M059J (cell line): Measurements from ENCODE around the gene POLR2A. TPM values are rescaled to one million over a fixed set of nuclear protein-coding genes. Genes with fewer than 3 reads are reported as not detected.

ENCODE experiments used
- DNase-seq: peaks from one replicate; pipeline ENCODE4 v3.0.0-alpha.2; 2012; ENCODE audit warnings: low read depth
- total RNA-seq: library from RNA; depleted of rRNA; stranded (reverse); fragments of >200 nt; shearing (Covaris generic); gene quantifications from 2 replicates; pipeline ENCODE4 v1.2.3, GENCODE V29; 2014

Gene POLR2A
- total RNA-seq, 1 experiment from 2014 or later = 26.1 TPM

GRCh38 chr17:7502987-7503386, 18.8 kb downstream of the POLR2A start:
- no peak for DNase-seq

- no peak for DNase-seq
Measured at GRCh38 chr17:7503521-7503920, 19.4 kb downstream of the POLR2A start.

DNA sequence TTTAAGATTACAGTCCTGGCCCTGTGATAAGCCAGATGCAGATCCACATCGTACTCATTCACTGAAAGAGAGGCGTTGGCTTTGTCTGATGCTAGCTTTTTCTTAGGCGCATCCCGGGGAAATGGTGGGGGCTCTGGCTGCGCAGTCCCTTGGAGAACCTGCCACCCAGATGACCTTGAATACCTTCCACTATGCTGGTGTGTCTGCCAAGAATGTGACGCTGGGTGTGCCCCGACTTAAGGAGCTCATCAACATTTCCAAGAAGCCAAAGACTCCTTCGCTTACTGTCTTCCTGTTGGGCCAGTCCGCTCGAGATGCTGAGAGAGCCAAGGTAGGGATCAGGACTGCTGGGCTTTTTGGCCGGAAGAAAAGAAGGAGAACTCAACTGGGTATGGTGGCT, 24.0 kb downstream of the POLR2A start:
- no peak for DNase-seq

DNA sequence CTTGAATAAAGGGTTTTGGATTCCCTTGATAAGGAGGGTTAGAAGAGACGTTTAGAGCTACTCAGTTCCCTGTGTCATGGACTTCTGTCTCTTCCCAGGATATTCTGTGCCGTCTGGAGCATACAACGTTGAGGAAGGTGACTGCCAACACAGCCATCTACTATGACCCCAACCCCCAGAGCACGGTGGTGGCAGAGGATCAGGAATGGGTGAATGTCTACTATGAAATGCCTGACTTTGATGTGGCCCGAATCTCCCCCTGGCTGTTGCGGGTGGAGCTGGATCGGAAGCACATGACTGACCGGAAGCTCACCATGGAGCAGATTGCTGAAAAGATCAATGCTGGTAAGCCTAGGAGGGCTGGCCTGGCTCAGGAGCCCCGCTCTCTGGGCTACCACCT, 24.7 kb downstream of the POLR2A start:
- no peak for DNase-seq

DNA sequence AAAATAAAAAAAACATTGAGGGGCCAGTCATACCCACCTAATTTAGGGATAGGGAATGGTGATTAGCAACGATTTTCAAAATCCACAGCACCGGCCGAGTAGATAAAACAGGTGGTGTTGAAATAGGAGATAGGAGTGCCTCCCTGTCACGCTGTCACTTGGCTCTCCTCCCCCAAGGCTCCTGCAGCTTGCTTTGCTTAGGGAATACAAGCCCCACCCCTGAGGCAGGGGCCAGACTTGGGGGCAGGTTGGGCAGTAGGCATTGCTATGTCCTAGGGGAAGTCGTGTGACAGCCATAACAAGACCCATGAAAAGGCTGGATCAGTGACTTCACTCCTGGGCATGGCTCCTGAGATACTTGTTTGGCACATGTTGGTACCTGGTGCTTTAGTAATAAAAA, 25.8 kb downstream of the POLR2A start:
- DNase-seq = no peak

- DNase-seq = no peak
Measured at GRCh38 chr17:7511108-7511507, 26.9 kb downstream of the POLR2A start.

GRCh38 chr17:7512105-7512504, 27.9 kb downstream of the POLR2A start:
- DNase-seq = no peak

- no peak for DNase-seq
Measured at GRCh38 chr17:7512824-7513540, 28.8 kb downstream of the POLR2A start.

DNA sequence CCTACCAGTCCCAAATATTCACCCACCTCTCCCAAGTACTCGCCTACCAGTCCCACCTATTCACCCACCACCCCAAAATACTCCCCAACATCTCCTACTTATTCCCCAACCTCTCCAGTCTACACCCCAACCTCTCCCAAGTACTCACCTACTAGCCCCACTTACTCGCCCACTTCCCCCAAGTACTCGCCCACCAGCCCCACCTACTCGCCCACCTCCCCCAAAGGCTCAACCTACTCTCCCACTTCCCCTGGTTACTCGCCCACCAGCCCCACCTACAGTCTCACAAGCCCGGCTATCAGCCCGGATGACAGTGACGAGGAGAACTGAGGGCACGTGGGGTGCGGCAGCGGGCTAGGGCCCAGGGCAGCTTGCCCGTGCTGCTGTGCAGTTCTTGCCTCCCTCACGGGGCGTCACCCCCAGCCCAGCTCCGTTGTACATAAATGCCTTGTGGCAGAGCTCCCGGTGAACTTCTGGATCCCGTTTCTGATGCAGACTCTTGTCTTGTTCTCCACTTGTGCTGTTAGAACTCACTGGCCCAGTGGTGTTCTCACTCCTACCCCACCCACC, 29.8 kb downstream of the POLR2A start:
- no peak for DNase-seq

DNA sequence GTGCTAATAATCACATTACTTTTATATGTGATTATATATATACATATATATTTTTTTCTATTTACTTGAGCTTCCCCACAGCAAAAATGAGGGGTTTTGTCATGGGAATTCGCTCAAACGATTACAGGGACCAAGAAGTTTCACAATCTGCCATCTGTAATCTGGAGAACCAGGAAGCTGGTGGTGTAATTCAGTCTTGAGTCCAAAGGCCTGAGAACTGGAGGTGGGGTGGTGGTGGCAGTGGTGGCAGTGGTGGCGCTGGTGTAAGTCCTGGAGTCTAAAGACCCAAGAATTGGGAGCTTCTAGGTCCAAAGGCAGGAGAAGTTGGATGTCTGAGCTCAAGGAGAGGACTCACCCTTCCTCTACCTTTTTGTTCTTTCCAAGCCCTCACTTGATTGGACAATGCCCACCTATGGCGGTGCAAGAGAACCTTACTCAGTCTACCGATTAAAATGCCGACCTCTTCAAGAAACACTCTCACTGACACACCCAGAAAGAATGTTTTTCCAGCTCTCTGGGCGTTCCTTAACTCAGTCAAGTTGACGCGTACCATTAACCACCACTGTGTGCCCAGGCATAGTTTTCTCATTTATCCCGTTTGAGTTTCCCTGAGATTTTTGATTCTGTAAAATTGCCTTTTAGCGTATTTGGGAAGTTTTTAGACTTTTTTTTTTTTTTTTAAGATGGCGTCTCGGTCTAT, 31.9 kb downstream of the POLR2A start:
- DNase-seq = no peak

DNA sequence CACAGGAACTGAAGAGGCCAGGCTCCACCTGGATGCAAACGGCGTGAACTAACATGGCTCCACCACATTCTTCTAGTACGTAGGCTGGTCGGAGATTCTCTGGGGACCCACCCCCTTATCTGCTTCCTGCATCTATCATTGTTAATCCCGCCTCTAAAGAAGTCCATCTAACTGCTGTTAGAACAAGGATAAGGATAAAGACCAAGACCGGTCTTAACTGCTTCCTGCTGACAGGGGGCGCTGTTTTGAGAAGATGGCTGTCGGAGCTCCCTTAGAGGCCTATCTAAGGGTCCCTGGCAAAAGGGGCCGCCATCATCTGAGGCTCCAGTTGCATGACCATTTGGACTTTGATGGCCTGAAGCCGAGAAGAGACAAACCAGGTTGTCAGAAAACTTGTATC, 38.9 kb downstream of the POLR2A start:
- no peak for DNase-seq

- no peak for DNase-seq
Measured at GRCh38 chr17:7528842-7529241, 44.7 kb downstream of the POLR2A start.

DNA sequence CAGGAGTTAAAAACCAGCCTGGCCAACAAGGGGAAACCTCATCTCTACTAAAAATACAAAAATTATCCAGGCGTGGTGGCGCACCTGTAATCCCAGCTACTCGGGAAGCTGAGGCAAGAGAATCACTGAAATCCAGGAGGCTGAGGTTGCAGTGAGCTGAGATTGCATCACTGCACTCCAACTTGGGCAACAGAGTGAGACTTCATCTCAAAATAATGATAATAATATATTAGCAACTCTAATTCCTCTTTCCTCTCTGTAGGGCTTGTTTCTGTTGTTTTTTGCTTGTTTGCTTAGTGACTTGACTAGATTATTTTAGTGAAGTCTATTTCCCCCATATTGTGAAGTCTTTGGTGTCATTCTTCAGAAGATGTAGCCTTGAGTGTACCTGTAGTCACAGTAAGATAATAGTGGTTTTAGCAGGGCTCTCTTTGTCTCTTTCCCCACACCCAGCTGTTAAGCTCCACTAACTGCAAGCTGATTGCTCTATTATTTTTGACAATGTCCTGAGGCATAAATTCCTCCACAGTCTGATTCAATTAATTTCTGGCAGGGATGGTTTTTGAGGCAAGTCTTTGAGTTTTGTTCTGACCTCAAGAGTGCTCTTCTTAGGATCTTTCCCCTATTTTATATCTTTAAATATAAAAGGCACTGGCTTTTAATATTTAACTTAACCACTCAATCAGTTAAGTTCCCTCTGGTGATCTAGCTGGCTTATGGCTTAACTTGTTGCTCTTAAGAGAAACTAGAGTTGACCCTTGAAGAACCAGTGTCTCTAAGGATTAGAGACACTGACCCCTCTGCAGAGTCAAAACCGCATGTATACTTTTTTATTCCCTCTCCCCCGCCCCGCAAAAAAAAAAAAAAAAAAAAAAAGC, 46.1 kb downstream of the POLR2A start:
- no peak for DNase-seq

- DNase-seq = no peak
Measured at GRCh38 chr17:7538050-7538449, 53.9 kb downstream of the POLR2A start.

- DNase-seq = peak; percentile 25
Measured at GRCh38 chr17:7538891-7539545, 54.9 kb downstream of the POLR2A start.

GRCh38 chr17:7541074-7541621, 57.0 kb downstream of the POLR2A start:
- DNase-seq = no peak

DNA sequence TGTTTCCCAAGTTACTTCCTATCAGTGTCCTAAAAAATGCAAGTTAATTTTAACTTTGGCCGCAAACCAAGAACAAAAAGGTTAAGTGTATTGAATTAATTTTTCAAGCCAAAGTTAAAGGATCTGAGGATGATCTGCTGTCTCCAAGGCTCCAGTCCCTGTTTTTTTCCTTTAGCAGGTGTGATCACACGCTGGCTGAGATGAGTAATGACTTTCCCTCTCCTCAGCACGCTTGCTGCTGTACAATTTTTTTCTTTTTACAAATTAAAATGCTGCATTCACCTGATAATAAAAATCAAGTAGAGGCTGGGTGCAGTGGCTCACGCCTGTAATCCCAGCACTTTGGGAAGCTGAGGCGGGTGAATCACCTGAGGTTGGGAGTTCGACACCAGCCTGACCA, 60.7 kb downstream of the POLR2A start:
- DNase-seq = no peak

GRCh38 chr17:7548585-7549400, 64.6 kb downstream of the POLR2A start, which contains the start of gene TNFSF12:
TNFSF12 (plus strand) TSS chr17:7549058; CDS start chr17:7549154, 96 bp downstream.
- peak; percentile 36 for DNase-seq
